Measurements from ENCODE around the gene DFFB. TPM values are rescaled to one million over a fixed set of nuclear protein-coding genes. Genes with fewer than 3 reads are reported as not detected.

Gene DFFB
- total RNA-seq, 3 donors from 2014 or later = 7.6 to 9.2 (median 8.4) TPM

DNA sequence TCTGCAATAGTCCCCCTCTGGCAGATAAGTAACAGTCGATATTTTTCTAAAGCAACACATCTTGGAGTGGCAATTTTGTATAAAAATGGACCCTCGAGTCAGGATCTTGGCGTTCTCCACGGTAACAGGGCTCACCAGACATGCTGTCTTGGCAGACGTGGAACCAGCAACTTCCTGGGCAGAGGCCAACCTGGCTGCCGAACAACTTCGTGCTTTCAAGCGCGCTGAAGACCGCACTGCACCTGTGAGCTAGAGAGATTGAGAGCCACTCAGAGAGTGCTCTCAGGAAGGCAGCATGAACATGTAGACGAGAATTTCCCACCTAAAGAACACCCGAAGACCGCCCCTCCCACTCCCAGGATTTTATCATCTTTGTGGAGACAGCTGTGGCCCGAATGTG lies 35.5 kb downstream of the DFFB start:
- intact Hi-C loops (cut with DNase I, micrococcal nuclease) = no loop called here
- ATAC-seq = no peak
- Histone ChIP-seq H3K36me3 (ENCODE audit: low read depth) (peaks cover 4% of the 10 kb centered on the region), H3K9me3 (no peaks in the 10 kb centered on the region), H3K4me1 (ENCODE audit: low read depth) (no peaks in the 10 kb centered on the region), H3K4me3 (no peak overlapping the region)
- no peak for TF ChIP-seq CTCF (IDR thresholded peaks at IDR 0.05)
- DNase-seq = peak in 1 of 3 donors; percentile 13

- ATAC-seq = no peak
- intact Hi-C loops (cut with DNase I, micrococcal nuclease) = no loop called here
- no peak overlapping the region for H3K4me3 ChIP-seq
- DNase-seq = no peak
- no peaks in the 10 kb centered on the region for H3K9me3 ChIP-seq
- TF ChIP-seq CTCF (IDR thresholded peaks at IDR 0.05) = no peak
- no peaks in the 10 kb centered on the region for H3K4me1 ChIP-seq (ENCODE audit: low read depth)
- H3K36me3 ChIP-seq (ENCODE audit: low read depth) = peaks cover 4% of the 10 kb centered on the region
Observed at GRCh38 chr1:3893190-3893589, 35.9 kb downstream of the DFFB start.

- no peak for ATAC-seq
- TF ChIP-seq CTCF (IDR thresholded peaks at IDR 0.05) = no peak
- intact Hi-C loops (cut with DNase I, micrococcal nuclease) = no loop called here
Observed at GRCh38 chr1:3894626-3895278, 37.5 kb downstream of the DFFB start.

DNA sequence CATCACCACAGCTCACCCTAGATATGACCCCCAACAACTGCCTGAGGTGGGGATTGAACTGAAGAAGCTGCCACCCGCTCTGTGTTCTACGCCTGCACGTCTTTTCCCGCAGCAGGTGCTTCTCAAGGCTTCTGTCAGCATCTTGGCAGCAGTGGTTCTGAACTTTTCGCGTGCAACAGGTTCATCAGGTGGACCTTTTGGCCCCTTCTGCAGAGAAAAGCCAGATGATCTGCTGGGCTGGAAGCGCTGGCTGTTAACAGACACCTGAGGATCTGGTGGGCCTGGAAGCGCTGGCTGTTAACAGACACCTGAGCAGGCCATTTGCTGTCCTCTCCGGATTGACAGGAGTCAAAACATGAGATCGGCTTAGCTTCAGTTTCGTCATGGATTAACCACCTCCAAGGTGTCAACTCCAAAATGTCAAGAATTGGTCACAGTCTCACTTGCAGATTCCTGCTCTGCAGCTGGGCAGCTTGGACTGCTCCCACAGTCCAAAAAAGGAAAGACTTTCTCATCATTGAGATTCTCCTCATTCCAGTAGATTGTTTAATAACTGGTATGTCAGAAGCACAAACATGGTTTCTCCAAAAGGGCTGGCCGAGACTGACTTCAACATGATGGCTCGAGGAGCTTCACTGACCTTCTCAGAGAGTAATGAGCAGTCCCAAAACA lies 38.1 kb downstream of the DFFB start:
- Histone ChIP-seq H3K9me3 (no peaks in the 10 kb centered on the region), H3K4me3 (no peak overlapping the region), H3K4me1 (ENCODE audit: low read depth) (peaks cover 9% of the 10 kb centered on the region), H3K36me3 (ENCODE audit: low read depth) (no peaks in the 10 kb centered on the region)
- intact Hi-C loops (cut with DNase I, micrococcal nuclease) = no loop called here
- no peak for ATAC-seq
- no peak for TF ChIP-seq CTCF (IDR thresholded peaks at IDR 0.05)
- peak in 1 of 3 donors; percentile 15 for DNase-seq

More at GRCh38 chr1:3894626-3895278, 37.5 kb downstream of the DFFB start:
- peak in 1 of 3 donors; percentile 18 for DNase-seq
- Histone ChIP-seq H3K9me3 (no peaks in the 10 kb centered on the region), H3K4me1 (ENCODE audit: low read depth) (peaks cover 9% of the 10 kb centered on the region), H3K4me3 (no peak overlapping the region), H3K36me3 (ENCODE audit: low read depth) (peaks cover 4% of the 10 kb centered on the region)

GRCh38 chr1:3895951-3896325 lies 38.7 kb downstream of the DFFB start:
- no peak for ATAC-seq
- Histone ChIP-seq H3K9me3 (no peaks in the 10 kb centered on the region), H3K4me1 (ENCODE audit: low read depth) (peaks cover 9% of the 10 kb centered on the region), H3K36me3 (ENCODE audit: low read depth) (no peaks in the 10 kb centered on the region), H3K4me3 (no peak overlapping the region)
- TF ChIP-seq CTCF (IDR thresholded peaks at IDR 0.05) = no peak
- intact Hi-C loops (cut with DNase I, micrococcal nuclease) = no loop called here
- DNase-seq = peak in 1 of 3 donors; percentile 6
